H9 (cell line): ENCODE results near the gene SERPINB8. TPM values are rescaled to one million over a fixed set of nuclear protein-coding genes. Genes with fewer than 3 reads are reported as not detected.

Source experiments
- DNase-seq: peaks from one replicate; pipeline ENCODE4 v3.0.0-alpha.2; 2017
- H2AFZ ChIP-seq: one replicate; pipeline ENCODE4 v1.6.1; 2013; ENCODE audit warnings: mild to moderate bottlenecking, low read length, control low read depth, moderate library complexity
- H2AK5ac ChIP-seq: 2 replicates; pipeline ENCODE4 v1.6.1; 2013; ENCODE audit warnings: low read length, control low read depth, mixed read lengths; ENCODE audit not compliant: insufficient read length
- H2BK120ac ChIP-seq: one replicate; pipeline ENCODE4 v1.6.1; 2013; ENCODE audit warnings: low read depth, mild to moderate bottlenecking, low read length, control low read depth, inconsistent platforms; ENCODE audit not compliant: poor library complexity, severe bottlenecking
- H2BK12ac ChIP-seq: 2 replicates; pipeline ENCODE4 v1.6.1; 2013; ENCODE audit warnings: low read length, control low read depth, mixed read lengths, low read depth; ENCODE audit not compliant: insufficient read length
- H2BK15ac ChIP-seq: 2 replicates; pipeline ENCODE4 v1.6.1; 2013; ENCODE audit warnings: low read depth, low read length, control low read depth
- H2BK20ac ChIP-seq: one replicate; pipeline ENCODE4 v1.6.1; 2013; ENCODE audit warnings: low read depth, mild to moderate bottlenecking, low read length, control low read depth, inconsistent platforms; ENCODE audit not compliant: poor library complexity, severe bottlenecking
- H2BK5ac ChIP-seq: 2 replicates; pipeline ENCODE4 v1.6.1; 2013; ENCODE audit warnings: low read length, control low read depth, mixed read lengths; ENCODE audit not compliant: insufficient read length
- H3K14ac ChIP-seq: 2 replicates; pipeline ENCODE4 v1.6.1; 2013; ENCODE audit warnings: low read length, control low read depth; ENCODE audit not compliant: insufficient read depth
- H3K18ac ChIP-seq: 2 replicates; pipeline ENCODE4 v1.6.1; 2013; ENCODE audit warnings: low read depth, mild to moderate bottlenecking, mixed read lengths, low read length, control low read depth; ENCODE audit not compliant: insufficient read length
- H3K23ac ChIP-seq: 2 replicates; pipeline ENCODE4 v1.6.1; 2013; ENCODE audit warnings: low read length, control low read depth, mixed read lengths, low read depth; ENCODE audit not compliant: insufficient read length
- H3K23me2 ChIP-seq: 2 replicates; pipeline ENCODE4 v1.6.1; 2013; ENCODE audit warnings: low read depth, mild to moderate bottlenecking, mixed read lengths, low read length, control low read depth; ENCODE audit not compliant: insufficient read length, poor library complexity, severe bottlenecking
- H3K27ac ChIP-seq: 2 replicates; pipeline ENCODE4 v1.5.1; 2013; ENCODE audit warnings: low read length, control low read depth, mixed read lengths, low read depth; ENCODE audit not compliant: insufficient read length
- H3K27me3 ChIP-seq: 2 replicates; pipeline ENCODE4 v1.6.1; 2013; ENCODE audit warnings: low read length, control low read depth, inconsistent platforms; ENCODE audit not compliant: insufficient read depth
- H3K4ac ChIP-seq: 2 replicates; pipeline ENCODE4 v1.6.1; 2013; ENCODE audit warnings: low read depth, mild to moderate bottlenecking, control low read depth, inconsistent platforms, low read length, moderate library complexity
- H3K4me1 ChIP-seq: 2 replicates; pipeline ENCODE4 v1.6.1; 2013; ENCODE audit warnings: low read length, control low read depth, inconsistent platforms; ENCODE audit not compliant: insufficient read depth
- H3K4me2 ChIP-seq: 2 replicates; pipeline ENCODE4 v1.6.1; 2013; ENCODE audit warnings: low read length, control low read depth, mixed read lengths; ENCODE audit not compliant: insufficient read length, insufficient read depth
- H3K56ac ChIP-seq: 2 replicates; pipeline ENCODE4 v1.6.1; 2013; ENCODE audit warnings: low read depth, mild to moderate bottlenecking, mixed read lengths, low read length, control low read depth; ENCODE audit not compliant: insufficient read length
- H3K79me1 ChIP-seq: 2 replicates; pipeline ENCODE4 v1.6.1; 2013; ENCODE audit warnings: low read depth, mild to moderate bottlenecking, moderate library complexity, low read length, control low read depth, inconsistent platforms; ENCODE audit not compliant: insufficient read depth, poor library complexity, severe bottlenecking
- H3K79me2 ChIP-seq: 2 replicates; pipeline ENCODE4 v1.6.1; 2013; ENCODE audit warnings: low read length, control low read depth, inconsistent platforms; ENCODE audit not compliant: insufficient read depth
- H3K9ac ChIP-seq: 2 replicates; pipeline ENCODE4 v1.6.1; 2013; ENCODE audit warnings: low read length, control low read depth, mixed read lengths; ENCODE audit not compliant: insufficient read length; ENCODE audit errors: extremely low read depth
- H3K9me3 ChIP-seq: one replicate; pipeline ENCODE4 v1.6.1; 2013; ENCODE audit warnings: low read depth, low read length, inconsistent platforms; ENCODE audit not compliant: control insufficient read depth
- H3T11ph ChIP-seq: one replicate; pipeline ENCODE4 v1.6.1; 2013; ENCODE audit warnings: mild to moderate bottlenecking, low read length, control low read depth, inconsistent platforms
- H4K20me1 ChIP-seq: one replicate; pipeline ENCODE4 v1.6.1; 2013; ENCODE audit not compliant: control insufficient read depth, insufficient read length, insufficient read depth
- H4K5ac ChIP-seq: 2 replicates; pipeline ENCODE4 v1.6.1; 2013; ENCODE audit warnings: low read depth, mild to moderate bottlenecking, mixed read lengths, low read length, control low read depth; ENCODE audit not compliant: insufficient read length
- H4K8ac ChIP-seq: replicated peaks from 2 replicates; pipeline ENCODE4 v1.6.1; 2013; ENCODE audit warnings: low read length, control low read depth, mixed read lengths, low read depth; ENCODE audit not compliant: insufficient read length
- H4K91ac ChIP-seq: 2 replicates; pipeline ENCODE4 v1.6.1; 2013; ENCODE audit warnings: low read depth, mild to moderate bottlenecking, moderate library complexity, mixed read lengths, low read length, control low read depth; ENCODE audit not compliant: insufficient read length
- H3K27ac Mint-ChIP-seq, 3 experiments: 2 replicates in 2 of 3; 3 replicates in 1 of 3; pipeline ENCODE4 v1.8.0; 2020 to 2021; ENCODE audit warnings: mixed read lengths in 3 of 3, mild to moderate bottlenecking in 1 of 3, moderate library complexity in 1 of 3
- H3K27me3 Mint-ChIP-seq: 2 replicates; pipeline ENCODE4 v1.8.0; 2021; ENCODE audit warnings: low read depth, mild to moderate bottlenecking, moderate library complexity, mixed read lengths
- H3K36me3 Mint-ChIP-seq, 3 experiments: 2 replicates in 2 of 3; 3 replicates in 1 of 3; pipeline ENCODE4 v1.8.0; 2020 to 2021; ENCODE audit warnings: low read depth in 3 of 3, mixed read lengths in 3 of 3; ENCODE audit not compliant: insufficient read depth in 1 of 3
- H3K4me1 Mint-ChIP-seq, 2 experiments: 2 replicates each; pipeline ENCODE4 v1.8.0; 2020; ENCODE audit warnings: mixed read lengths in 2 of 2
- H3K4me3 Mint-ChIP-seq, 2 experiments: 2 replicates in 1 of 2; 3 replicates in 1 of 2; pipeline ENCODE4 v1.8.0; 2020 to 2021; ENCODE audit warnings: mild to moderate bottlenecking in 2 of 2, mixed read lengths in 2 of 2, moderate library complexity in 1 of 2
- H3K9me3 Mint-ChIP-seq, 2 experiments: 2 replicates in 1 of 2; 3 replicates in 1 of 2; pipeline ENCODE4 v1.8.0; 2020; ENCODE audit warnings: mild to moderate bottlenecking in 2 of 2, mixed read lengths in 2 of 2, moderate library complexity in 1 of 2
- WGBS: extraction: QIAGEN DNeasy Blood & Tissue Kit; methylation state at CpG from one replicate; pipeline ENCODE4 v1.1.7; 2013; ENCODE audit warnings: missing lambda C conversion rate, low lambda C conversion rate, mixed read lengths; ENCODE audit not compliant: insufficient read length; ENCODE audit errors: extremely low coverage; 5-methylcytosine and 5-hydroxymethylcytosine counted together
- total RNA-seq: library from RNA; stranded (reverse); gene quantifications from 2 replicates; pipeline ENCODE4 v1.2.1, GENCODE V29; 2021
- TF ChIP-seq, protein P1 (sequence below): fragments of 200-600 bp; sonication (generic); conservative IDR thresholded peaks from 3 replicates; pipeline ENCODE4 v1.8.0; 2021; ENCODE audit warnings: antibody characterized with exemption, mild to moderate bottlenecking

SERPINB8 gene
- total RNA-seq, 1 experiment from 2014 or later, result 2.1 TPM

DNA sequence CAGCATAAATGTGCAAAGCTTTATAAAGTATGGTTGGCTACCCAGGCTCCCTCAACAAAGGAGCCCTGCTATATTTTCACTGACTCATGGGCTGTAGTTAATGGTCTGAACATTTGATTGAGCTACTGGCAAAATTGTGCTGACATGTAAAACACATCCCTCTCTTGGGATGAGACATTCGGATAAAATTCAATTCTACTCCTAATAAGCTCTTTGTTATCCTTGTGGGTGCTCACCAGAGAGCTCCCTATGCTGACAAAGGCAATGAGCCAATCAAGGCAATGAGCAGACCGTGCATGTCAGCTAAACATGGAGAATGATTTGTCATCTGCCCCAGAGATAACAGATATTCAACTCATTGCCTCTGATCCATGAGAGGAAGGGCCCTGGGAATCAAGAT lies 27.7 kb downstream of the SERPINB8 start:
- Histone ChIP-seq H4K5ac (no peak overlapping the region), H3K4me2 (no peak overlapping the region), H3K4me1 (no peaks in the 10 kb centered on the region), H3K23ac (no peak overlapping the region), H3K14ac (no peak overlapping the region), H3K56ac (no peak overlapping the region), H3K9me3 (peaks cover 6% of the 10 kb centered on the region), H2BK12ac (no peak overlapping the region), H3K79me1 (no peaks in the 10 kb centered on the region), H4K20me1 (no peaks in the 10 kb centered on the region), H3K18ac (no peak overlapping the region), H3T11ph (no peak overlapping the region), H3K9ac (no peak overlapping the region), H3K4ac (no peak overlapping the region), H2BK15ac (no peak overlapping the region), H2BK5ac (no peak overlapping the region), H2BK20ac (no peak overlapping the region), H3K27me3 (no peaks in the 10 kb centered on the region), H3K23me2 (no peaks in the 10 kb centered on the region), H2AK5ac (no peak overlapping the region), H4K8ac (no peak overlapping the region), H4K91ac (no peak overlapping the region), H3K27ac (no peak overlapping the region), H3K79me2 (no peaks in the 10 kb centered on the region), H2AFZ (no peak overlapping the region), H2BK120ac (no peak overlapping the region)
- TF ChIP-seq, protein P1, sequence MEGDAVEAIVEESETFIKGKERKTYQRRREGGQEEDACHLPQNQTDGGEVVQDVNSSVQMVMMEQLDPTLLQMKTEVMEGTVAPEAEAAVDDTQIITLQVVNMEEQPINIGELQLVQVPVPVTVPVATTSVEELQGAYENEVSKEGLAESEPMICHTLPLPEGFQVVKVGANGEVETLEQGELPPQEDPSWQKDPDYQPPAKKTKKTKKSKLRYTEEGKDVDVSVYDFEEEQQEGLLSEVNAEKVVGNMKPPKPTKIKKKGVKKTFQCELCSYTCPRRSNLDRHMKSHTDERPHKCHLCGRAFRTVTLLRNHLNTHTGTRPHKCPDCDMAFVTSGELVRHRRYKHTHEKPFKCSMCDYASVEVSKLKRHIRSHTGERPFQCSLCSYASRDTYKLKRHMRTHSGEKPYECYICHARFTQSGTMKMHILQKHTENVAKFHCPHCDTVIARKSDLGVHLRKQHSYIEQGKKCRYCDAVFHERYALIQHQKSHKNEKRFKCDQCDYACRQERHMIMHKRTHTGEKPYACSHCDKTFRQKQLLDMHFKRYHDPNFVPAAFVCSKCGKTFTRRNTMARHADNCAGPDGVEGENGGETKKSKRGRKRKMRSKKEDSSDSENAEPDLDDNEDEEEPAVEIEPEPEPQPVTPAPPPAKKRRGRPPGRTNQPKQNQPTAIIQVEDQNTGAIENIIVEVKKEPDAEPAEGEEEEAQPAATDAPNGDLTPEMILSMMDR, result no peak
- no peak overlapping the region for H3K27ac Mint-ChIP-seq
- no peaks in the 10 kb centered on the region for H3K4me1 Mint-ChIP-seq
- DNase-seq, result no peak
- no peak overlapping the region for H3K4me3 Mint-ChIP-seq
- H3K36me3 Mint-ChIP-seq, result peaks cover 7 to 13% (median 9%) of the 10 kb centered on the region in 3 experiments
- H3K27me3 Mint-ChIP-seq, result no peaks in the 10 kb centered on the region; the same call in 1 of the 2 replicates
- WGBS, result no CpG with 5 or more reads among the region's 2 CpGs
- peaks cover 11 to 24% of the 10 kb centered on the region in 2 experiments for H3K9me3 Mint-ChIP-seq
